ENCODE measurements around the gene ARHGAP15.

ARHGAP15 gene

DNA sequence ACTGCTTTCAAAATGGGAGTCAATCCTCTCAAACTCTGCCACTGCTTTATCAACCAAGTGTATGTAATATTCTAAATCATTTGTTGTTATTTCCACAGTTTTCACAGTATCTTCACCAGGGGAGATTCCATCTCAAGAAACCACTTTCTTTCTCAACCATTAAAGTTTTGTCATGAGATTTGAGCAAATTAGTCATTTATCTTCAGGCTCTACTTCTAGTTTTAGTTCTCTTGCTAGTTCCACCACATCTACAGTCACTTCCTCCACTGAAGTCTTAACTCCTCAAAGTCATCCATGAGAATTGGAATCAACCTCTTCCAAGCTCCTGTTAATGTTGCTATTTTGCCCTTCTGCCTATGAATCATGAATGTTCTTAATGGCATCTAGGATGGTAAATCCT is 545.8 kb downstream of the ARHGAP15 start:
- no peak for DNase-seq (ENCODE audit: extremely low read depth in 1 of 2, low read depth in 1 of 2)

GRCh38 chr2:143679617-143680016 is 550.4 kb downstream of the ARHGAP15 start:
- no peak for DNase-seq (ENCODE audit: extremely low read depth in 1 of 2, low read depth in 1 of 2)

DNA sequence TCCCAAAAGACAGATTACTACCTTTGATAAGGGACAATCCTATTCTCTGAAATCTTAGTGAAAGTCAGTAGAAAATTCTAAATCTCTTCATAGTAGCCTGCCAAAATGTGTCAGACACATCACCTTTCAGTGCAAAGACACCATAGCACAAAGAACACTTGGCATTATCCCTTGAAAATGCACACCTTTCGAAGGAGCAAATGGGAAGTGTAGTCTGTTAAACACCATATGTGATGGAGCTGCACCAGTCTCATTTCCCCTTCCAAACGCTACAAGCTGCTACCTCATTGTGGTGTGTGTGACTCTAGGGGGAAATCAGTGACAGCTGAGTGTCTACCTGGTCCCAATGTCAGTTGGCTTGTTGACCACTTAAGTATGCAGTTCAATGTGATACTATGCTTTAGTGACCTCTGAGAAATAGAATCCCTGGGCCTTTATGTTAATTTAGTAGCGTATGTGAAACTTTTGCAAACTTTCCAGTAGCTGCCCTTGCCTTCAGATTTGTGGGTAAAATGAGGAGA is 551.7 kb downstream of the ARHGAP15 start:
- DNase-seq (ENCODE audit: extremely low read depth in 1 of 2, low read depth in 1 of 2) = no peak

DNA sequence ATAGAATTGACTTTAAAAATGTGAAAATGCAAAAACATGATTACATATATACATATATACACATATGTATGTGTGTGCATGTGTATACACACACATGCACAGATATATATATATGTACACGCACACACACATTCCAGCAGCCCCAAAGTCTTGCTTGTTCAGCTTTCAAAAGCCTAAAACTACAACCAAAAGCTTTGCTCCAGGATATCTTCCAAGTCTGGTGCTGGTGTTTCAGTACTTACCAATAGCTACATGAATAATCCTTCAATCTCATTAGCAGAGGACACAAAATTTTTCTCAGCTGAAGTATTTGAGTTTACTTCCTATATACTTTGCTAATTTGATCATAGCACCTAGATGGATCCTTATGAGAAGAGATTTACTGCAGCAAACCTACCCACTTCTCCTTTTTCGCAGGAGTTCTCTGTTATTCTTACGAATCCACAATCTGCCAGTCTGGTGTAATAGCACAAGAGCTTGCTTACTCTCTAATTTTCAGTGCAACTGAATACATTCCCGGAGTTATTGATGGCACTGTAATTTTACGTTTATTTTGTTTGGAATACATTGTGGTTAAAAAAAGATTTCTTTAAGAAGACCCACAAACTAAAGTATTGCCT is 553.3 kb downstream of the ARHGAP15 start:
- DNase-seq (ENCODE audit: extremely low read depth in 1 of 2, low read depth in 1 of 2) = no peak

- no peak for DNase-seq (ENCODE audit: extremely low read depth in 1 of 2, low read depth in 1 of 2)
Observed at GRCh38 chr2:143683977-143684376, 554.8 kb downstream of the ARHGAP15 start.

- no peak for DNase-seq (ENCODE audit: extremely low read depth in 1 of 2, low read depth in 1 of 2)
Observed at GRCh38 chr2:143684551-143685320, 555.5 kb downstream of the ARHGAP15 start.

GRCh38 chr2:143685421-143686078 is 556.3 kb downstream of the ARHGAP15 start:
- no peak for DNase-seq (ENCODE audit: extremely low read depth in 1 of 2, low read depth in 1 of 2)

DNA sequence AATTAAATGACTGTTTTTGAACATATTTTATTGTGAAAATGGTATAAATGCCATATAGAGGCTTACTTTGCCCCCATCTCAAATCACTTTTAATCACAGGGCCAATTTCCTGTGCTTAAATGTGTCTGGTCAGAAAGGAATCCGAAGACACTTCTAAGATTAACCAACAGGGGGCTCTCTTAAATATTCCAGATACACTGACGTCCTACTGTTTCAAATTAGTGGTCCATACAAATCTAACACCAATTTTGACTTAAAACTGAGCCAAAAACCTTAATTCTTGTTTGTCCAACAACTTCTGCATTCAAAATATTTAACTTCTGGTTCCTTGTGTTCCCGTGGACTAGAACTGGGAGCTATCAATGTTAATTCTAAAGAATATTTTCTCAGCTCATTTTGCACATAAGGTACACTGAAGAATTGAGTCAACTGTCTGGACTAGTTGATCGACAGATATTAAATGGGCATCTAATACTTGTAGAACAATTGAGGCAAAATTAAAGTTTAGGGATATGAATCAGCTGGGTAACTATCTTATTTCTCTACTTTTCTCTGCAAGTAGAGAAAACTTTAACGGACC is 557.5 kb downstream of the ARHGAP15 start:
- no peak for DNase-seq (ENCODE audit: extremely low read depth in 1 of 2, low read depth in 1 of 2)

DNA sequence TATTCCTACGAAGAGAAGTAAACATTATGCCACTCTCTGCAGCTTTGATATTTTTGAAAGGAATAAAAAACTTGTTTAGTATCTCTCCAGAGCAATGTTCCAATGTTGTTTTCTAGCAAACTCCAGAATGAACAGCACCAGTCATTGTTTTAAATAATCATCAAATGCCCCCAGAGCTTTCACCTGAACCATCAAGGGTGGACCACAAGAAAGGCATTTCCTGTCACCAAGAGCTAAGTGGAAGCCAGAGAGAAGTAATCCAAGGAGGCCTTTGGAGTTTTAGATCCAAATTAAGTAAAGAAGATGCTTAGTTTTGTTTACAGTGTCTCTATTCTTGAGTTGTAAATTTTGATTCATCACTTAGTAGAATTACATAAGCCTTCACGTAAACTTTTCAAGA is 559.0 kb downstream of the ARHGAP15 start:
- DNase-seq (ENCODE audit: extremely low read depth in 1 of 2, low read depth in 1 of 2) = no peak

- DNase-seq (ENCODE audit: extremely low read depth in 1 of 2, low read depth in 1 of 2) = no peak
Observed at GRCh38 chr2:143688815-143689214, 559.6 kb downstream of the ARHGAP15 start.

DNA sequence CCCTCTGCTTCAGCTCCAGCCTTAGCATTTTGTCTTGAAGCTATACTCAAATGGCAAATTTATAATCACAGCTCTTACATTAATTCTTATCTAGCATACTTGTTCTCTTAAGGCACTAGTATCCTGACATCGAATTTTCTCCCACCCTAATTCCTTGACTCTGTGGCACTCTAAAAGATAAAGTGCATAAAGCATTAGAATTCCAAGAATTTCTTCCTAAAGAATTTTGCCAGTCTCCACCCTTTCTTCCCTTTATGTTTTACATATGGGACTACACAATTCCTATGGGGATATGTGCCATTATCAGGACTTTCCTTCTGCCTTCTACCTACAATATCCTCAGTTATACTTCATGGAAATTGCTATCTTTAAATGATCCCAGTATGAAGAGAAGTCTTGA is 560.3 kb downstream of the ARHGAP15 start:
- DNase-seq (ENCODE audit: extremely low read depth in 1 of 2, low read depth in 1 of 2) = no peak

DNA sequence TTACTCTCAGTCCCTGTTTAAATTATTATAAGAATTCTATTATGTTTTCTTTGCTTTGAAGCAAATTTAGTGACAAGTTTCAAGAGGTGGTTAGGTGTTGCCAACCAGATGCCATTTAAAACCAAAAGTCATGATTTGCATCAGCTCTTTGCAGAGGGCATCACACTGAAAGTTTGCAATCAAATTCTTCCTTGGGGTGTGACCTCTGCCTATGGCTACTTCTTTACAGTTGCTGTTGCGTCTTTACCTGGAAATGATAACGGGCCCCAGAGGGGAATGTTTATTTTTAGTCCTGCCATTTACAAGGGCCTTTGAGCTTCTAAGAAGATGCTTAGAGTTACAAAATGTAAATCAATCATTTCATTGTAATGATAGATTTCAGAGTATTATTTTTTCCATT is 561.0 kb downstream of the ARHGAP15 start:
- DNase-seq (ENCODE audit: extremely low read depth in 1 of 2, low read depth in 1 of 2) = no peak

GRCh38 chr2:143691121-143691520 is 561.9 kb downstream of the ARHGAP15 start:
- no peak for DNase-seq (ENCODE audit: extremely low read depth in 1 of 2, low read depth in 1 of 2)

DNA sequence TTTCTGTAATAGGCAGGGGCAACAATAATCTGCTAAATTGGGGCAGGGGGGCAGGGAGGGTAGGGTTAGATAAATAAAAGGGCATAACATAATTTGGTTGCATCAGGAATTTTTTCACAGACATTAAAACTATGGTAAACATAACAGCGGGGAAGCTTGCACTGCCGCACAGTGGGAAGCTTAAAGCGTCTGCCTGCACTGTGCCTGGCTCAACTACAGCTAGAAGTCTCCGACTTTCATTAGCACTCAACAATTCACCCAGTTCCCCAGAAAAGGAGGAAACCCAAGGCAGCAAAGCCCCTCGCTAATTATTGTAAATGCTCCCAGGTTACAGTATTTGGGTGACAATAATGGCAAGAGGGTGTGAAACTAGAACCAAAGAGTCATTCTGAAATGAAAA is 562.9 kb downstream of the ARHGAP15 start:
- DNase-seq (ENCODE audit: extremely low read depth in 1 of 2, low read depth in 1 of 2) = no peak

DNA sequence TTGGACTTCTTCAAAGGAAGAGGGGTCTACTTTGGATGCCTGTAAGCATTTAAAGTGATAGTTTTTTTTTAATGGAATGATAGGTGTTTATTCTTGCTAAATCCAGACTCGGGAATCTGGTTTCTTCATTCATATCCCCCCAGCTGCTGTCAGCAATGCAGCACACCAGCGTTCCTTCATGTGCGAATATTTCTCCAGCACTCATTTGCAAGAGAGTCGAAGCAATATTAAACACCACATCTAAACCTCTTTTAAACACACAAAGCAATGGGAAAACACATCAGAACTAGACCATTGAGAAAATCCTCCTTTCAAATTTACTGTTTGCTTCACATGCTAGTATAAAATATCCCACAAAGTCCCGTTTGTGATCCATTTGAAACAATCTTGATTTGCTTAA is 563.7 kb downstream of the ARHGAP15 start:
- DNase-seq (ENCODE audit: extremely low read depth in 1 of 2, low read depth in 1 of 2) = no peak

- DNase-seq (ENCODE audit: extremely low read depth in 1 of 2, low read depth in 1 of 2) = no peak
Observed at GRCh38 chr2:143694335-143694734, 565.1 kb downstream of the ARHGAP15 start.

DNA sequence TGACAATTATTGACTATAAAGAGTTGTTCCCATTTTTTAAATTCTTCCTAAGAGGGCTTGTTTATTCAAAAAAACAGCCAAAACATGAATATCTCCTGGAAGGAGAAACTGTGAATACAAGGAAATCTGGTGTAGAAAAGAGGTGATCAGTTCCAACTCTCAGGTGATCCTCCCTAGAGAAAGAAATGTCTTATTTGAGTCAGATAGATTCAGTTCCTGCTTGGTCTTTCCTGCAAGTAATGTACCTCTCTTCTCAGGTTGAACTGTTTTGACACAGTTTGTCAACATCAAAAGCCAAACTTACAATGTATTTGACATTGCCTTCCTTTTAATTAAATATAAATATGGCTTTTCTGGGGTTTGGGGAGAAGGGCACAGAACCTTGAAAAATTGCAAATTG is 567.4 kb downstream of the ARHGAP15 start:
- no peak for DNase-seq (ENCODE audit: extremely low read depth in 1 of 2, low read depth in 1 of 2)

GRCh38 chr2:143697744-143698143 is 568.5 kb downstream of the ARHGAP15 start:
- no peak for DNase-seq (ENCODE audit: extremely low read depth in 1 of 2, low read depth in 1 of 2)

- DNase-seq (ENCODE audit: extremely low read depth in 1 of 2, low read depth in 1 of 2) = no peak
Observed at GRCh38 chr2:143698352-143698751, 569.1 kb downstream of the ARHGAP15 start.

GRCh38 chr2:143698888-143699570 is 569.8 kb downstream of the ARHGAP15 start:
- no peak for DNase-seq (ENCODE audit: extremely low read depth in 1 of 2, low read depth in 1 of 2)

GRCh38 chr2:143700865-143701264 is 571.6 kb downstream of the ARHGAP15 start:
- DNase-seq (ENCODE audit: extremely low read depth in 1 of 2, low read depth in 1 of 2) = no peak

All from activated CD8-positive, alpha-beta memory T cell treated with anti-CD3 and anti-CD28 coated beads for 1 hour (primary cell).